HG03280 (cell line): ENCODE measurements around the gene MRPL54.

ENCODE experiments used
- ATAC-seq: cut with Tn5 transposase; IDR thresholded peaks from one replicate; pipeline ENCODE4 v1.9.1; 2021; ENCODE audit warnings: mild to moderate bottlenecking, moderate library complexity; ENCODE audit not compliant: unreplicated experiment

MRPL54 gene

DNA sequence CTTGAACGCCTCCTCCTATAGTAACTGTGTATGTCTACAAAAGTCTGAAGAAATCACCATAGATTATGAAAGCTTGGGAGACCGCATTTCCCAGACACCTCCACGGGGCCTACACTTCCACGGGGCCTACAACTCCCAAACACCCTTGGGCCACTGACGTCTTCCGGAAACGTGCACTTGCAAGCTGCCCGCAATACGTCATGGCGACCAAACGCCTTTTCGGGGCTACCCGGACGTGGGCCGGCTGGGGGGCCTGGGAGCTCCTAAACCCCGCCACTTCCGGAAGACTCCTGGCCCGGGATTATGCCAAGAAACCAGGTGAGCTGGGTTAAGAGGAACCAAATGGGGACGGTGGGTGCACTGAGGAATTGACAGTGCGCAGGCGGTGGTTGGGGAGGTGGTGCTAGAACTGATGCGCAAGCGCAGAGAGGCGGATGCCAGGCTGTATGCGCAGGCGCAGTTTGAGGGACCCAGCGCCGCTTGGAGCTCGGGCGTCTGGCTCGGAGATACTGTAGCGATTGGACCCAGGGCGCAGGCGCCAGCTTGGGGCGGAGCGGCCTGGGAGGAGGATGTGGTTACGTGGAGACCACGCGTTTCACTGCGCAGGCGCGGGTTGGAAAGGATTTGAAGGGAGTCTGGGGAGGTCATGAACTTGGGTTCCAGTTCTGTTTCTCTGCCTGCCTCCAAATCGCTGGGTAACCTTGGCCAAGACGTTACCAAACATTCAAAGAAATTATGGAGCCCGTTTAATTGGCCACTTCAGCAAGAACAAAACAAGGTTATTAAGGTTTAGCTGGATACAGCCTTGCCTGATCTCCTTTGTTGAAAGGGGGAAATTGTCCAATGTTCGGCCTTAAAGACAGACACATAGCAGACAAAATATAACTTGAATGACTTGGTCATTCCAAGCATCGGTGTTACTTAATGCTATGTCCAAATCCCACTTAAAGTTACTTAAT lies at the start of gene MRPL54:
Gene MRPL54, plus strand, starts transcription at position 182 of the 959 bp plus-strand sequence. Its CDS starts 19 bp downstream, at position 201.
- peak; percentile 73 for ATAC-seq

DNA sequence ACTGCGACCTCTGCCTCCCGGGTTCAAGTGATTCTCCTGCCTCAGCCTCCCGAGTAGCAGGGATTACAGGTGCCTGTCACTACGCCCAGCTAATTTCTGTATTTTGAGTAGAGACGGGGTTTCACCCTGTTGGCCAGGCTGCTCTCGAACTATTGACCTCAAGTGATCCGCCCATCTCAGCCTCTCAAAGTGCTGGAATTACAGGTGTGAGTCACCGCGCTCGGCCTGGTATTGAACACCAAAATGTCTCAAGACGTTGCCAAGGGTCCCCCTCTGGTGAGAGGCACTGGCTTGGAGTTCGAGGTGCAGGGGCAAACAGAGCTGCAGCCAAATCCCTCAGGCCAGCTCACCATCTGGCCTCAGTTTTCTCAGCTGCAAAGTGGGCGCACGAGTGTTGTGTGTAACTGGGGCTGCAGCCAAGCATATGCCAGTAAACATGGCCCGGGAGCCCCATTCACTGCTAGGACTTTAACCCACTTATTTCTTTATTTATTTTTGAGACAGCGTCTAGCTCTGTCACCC lies 46.3 kb upstream of the MRPL54 start:
- ATAC-seq: no peak

DNA sequence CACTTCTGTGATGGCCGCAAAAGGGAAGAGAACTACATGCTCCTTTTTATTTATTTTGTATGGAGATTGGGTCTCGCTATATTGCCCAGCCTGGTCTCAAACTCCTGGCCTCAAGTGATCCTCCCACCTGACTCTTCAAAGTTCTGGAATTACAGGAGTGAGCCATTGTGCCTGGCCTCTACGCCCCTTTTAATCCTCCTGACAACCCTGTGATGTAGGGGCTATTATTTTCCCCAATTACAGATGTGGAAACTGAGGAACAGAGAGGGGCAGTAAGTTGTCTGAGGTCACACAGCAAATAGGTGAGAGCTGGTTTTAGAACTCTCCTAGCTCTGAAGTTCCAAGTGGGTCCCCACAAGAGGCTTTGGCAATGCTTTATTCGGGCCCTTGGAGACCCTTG lies 42.6 kb upstream of the MRPL54 start:
- no peak for ATAC-seq

DNA sequence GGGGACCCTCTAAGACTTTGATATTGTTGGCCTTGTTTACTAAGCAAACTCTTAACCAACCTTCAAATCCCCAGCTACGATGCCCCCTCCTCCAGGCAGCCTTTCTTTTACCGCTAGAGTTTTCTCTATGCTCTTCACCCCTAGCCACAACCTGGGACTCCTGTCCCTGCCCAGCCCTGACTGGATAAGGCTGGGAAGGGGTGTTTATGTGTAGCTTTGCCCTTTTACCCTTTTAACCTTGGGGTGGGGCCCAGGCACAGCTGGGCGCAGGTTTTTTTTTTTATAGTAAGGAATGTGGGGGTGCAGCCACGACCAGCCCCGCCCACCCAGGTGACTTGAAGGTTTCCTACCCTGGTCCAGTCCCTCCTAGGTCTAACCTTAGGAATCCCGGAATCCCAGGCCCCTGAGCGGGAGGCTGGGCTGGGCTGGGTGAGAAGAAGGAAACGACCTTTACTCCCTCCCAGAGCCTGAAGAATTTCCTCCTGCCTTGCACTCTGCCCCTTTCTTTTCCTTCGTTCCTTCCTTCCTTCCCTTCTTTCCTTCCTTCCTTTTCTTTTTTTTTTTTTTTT lies 42.0 kb upstream of the MRPL54 start:
- ATAC-seq: no peak

DNA sequence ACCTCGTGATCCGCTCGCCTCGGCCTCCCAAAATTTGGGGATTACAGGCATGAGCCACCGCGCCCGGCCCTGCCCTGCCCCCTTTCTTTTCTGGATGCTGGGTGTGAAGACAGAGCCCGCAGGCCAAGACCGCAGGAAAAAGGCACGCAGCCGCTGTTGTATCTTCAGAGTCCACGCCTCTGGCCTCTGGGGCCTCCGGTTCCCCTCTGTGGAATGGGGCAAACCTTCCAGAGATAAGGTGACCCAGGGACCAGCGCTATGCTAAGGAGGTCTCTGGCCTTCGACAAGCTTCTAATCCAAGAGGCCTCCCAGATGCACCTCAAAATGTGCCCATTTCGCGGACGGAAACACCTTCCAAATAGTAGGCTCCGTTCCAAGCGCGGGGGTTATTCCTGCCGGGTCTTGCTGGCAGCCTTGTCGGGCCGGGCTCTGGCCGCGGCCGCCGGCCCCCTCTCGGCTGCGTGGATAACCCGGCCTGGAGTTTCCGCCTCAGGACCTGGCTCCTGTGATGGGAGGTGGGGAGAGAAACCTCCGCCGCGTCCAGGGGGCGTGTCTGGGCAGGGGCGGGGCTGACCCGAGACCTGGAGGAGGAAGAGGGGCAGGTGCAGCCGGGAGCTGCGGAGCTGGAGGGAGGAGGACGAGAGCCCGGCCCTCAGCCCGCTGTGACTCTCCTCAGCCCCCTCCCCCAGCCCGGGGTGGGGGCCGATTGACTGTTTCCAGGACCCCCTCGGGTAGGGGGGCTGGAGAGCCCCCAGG lies 41.2 kb upstream of the MRPL54 start:
- ATAC-seq: no peak

DNA sequence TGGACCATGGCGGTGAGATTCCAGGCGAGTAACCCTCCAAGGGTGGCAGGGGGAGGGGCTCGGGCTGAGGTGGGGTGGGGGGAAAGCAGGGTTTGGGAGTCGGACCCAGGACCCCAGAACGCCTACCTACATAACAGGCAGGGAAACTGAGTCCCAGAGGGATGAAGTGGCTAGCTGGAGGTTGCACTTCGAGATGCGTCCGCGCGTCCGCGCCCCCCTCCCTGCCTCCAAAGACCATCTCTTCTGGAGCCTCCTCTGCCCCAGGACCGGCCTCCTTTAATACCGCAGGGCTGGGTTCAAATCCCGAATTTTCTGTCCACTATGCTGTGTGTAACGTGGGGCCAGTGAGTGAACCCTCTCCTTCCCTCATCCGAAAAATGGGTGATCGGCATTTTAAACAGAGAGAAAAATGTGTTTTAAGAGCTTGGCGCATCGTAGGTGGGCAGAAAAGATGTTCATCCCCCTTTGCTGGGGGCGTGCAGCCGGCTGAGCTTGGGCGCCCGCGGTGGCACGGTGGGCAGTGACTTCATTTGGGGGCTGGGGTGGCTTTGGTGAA lies 40.5 kb upstream of the MRPL54 start:
- no peak for ATAC-seq

DNA sequence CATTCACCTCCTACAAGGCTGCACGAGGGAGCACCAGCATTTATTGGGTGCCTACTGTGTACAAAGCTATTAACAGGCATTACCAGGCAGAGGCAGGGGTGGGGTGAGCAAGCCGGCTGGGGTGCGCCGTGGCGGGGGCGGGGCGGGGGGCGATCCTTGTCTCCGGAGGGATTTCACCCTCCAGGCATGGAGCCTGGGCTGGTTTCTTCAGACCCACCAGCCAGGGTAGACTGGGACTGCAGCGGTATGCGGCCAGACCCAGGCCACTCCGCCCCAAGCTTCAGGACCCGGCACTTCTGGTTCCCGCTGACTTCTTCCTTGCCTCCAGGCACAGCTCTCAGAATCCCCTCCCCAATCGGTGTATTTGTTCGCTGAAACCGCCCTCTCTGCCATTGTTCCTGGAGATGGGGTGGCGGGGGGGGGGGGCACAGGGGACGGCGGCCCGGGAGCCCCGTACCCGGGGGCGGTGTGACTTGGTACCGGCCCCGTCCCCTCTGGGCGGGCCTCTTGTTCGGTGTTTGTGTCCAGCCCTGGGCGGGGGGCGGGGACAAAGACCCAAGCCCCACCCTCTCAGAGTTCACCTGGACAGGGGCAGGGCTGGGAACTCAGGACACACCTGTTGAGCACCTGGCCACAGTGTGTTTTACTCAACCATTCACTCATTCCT lies 39.9 kb upstream of the MRPL54 start:
- ATAC-seq: no peak

DNA sequence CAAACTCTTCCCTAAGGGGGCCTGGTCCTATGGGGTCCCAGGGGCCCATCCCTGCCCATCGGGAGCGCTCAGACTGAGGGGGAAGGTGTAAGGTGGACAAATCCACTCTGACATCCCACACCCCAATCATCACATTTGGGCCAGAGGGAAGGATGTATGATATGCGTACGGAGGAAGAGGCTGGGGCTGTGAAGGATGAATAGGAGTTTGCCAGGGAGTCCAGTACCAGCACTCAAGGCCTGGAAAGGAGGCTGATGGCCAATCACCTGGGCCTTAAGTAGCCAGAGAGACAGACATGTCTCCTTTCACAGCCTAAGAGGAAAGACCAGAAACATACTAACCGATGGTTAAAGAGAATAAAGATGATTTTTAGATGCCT lies 39.4 kb upstream of the MRPL54 start:
- no peak for ATAC-seq

DNA sequence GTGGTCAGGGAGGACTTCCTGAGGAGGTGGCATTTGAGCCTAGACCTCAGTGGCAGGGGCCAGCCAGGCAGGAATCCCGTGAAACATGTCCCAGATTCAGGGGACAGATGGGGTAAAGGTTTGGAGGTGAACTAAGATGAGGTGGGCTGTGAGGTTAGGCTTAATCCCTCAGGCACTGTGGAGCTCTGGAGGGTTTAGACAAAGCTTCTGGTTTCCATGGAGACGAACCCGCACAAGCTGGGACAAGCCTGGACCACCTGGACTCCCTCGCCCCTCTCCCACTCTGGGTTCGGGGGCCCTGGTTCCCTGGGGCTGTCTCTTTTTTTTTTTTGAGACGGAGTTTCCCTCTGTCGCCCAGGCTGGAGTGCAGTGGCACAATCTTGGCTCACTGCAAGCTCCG lies 38.6 kb upstream of the MRPL54 start:
- ATAC-seq: no peak

DNA sequence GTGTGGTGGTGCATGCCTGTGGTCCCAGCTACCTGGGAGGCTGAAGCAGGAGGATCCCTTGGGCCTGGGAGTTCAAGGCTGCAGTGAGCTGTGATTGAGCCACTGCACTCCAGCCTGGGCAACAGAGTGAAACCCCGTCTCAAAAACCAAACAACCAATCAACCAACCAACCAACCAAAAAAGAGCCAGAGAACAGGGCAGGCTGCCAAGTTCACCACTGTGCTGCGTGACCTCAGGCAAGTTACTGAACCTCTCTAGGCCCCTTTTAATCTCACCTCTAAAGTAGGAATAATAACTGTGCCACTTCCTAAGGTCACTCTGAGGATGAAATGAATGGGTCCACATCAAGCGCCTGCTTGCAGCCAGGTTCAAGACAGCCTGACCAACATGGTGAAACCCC lies 37.4 kb upstream of the MRPL54 start:
- no peak for ATAC-seq

DNA sequence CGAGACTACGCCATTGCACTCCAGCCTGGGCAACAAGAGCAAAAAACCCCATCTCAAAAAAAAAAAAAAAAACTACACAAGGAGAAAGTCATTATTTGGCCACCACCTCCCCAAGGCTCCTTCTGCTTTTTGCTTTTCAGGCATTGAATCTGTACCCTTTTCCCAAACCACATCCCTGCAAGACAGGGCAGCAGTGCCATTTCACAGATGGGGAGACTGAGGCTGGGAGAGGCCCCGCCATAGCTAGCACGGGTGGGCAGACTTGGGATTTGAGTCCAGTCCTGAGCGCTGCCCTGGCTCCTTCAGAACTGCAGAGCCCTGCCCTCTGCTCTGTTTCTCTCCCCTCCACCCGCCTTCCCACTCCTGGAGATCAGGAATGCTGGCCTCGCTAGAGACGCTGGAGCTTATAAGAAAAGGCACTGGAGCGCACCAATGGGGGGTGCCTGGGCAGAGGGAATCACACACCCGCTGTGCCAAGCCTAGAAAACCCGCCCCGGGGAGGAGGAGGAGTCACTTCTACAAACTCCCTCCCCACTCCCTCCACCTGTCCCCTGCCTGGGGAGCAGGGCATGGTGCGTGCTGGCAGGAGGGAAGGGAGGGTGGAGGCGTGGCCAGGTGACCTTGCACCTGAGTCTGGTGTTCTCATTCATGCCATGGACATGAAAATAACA lies 36.7 kb upstream of the MRPL54 start:
- no peak for ATAC-seq

DNA sequence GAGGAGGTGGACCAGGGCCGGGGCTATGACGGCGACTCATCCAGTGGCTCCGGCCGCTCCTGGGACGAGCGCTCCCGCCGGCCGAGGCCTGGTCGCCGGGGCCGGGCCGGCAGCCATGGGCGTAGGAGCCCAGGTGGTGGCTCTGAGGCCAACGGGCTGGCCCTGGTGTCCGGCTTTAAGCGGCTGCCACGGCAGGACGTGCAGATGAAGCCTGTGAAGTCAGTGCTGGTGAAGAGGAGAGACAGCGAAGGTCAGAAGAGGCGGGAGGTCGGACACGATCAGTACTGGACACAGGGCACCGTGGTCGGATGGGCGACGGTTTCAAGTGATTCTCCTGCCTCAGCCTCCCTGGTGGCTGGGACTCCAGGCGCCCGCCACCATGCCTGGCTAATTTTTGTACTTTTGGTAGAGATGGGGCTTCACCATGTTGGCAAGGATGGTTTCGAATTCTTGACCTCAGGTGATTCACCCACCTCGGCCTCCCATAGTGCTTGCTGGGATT lies 32.0 kb upstream of the MRPL54 start:
- ATAC-seq: no peak

DNA sequence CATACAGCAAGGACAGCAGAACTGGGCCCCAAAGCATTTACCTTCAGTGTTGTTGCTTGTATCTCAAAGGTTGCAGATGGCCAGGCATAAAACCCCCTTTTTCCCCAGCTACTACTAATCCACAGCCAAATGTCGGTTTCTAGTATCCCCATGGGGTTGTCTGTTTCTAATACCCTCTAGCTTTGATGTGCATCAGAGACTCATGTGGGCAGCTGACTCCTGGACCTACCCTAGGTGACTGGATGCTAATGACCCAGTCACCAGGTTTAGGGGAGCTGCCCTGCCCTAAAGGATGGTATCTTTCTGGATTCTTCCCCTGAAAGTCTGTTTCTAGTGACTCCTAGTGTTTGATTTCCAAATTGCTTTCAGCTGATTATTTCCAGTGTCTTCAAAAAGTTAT lies 30.4 kb upstream of the MRPL54 start:
- ATAC-seq: no peak

DNA sequence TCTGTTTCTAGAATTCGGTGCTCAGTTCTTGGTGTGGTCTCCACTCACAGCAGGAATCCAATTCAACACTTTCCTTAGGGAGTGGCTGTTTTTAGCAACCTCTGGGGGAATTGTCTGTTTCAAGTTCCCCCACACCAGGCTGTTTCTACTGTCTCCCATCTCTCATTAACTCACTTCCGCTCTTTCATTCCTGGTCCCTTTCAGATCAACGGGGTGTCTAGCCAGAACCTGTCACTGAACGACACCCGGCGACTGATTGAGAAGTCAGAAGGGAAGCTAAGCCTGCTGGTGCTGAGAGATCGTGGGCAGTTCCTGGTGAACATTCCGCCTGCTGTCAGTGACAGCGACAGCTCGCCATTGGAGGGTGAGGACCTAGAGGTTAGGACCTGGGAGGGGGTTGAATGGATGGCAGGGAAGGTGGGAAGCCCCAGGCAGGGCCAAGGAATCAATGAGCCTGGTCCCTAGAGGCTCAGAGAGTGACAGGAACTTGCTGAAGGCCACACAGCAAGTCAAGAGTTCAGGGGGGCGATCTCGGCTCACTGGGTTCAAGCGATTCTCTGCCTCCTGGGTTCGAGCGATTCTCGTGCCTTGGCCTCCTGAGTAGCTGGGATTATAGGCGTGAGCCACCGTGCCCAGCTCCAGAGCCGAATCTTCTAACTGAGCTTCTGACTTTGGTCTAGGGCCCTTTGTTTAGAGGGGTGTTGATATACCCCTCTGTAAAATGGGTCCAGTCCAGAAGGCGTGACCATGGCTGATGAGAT lies 28.8 kb upstream of the MRPL54 start:
- ATAC-seq: no peak

DNA sequence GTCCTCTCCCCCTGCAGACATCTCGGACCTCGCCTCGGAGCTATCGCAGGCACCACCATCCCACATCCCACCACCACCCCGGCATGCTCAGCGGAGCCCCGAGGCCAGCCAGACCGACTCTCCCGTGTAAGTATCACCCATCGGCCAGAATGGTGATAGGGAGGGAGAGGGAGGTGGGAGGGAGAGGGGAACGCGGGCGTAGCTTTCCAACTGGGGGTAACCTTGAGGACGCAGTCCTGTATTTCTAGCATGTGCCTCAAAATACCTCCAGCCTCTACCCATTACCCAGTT lies 28.2 kb upstream of the MRPL54 start:
- no peak for ATAC-seq

DNA sequence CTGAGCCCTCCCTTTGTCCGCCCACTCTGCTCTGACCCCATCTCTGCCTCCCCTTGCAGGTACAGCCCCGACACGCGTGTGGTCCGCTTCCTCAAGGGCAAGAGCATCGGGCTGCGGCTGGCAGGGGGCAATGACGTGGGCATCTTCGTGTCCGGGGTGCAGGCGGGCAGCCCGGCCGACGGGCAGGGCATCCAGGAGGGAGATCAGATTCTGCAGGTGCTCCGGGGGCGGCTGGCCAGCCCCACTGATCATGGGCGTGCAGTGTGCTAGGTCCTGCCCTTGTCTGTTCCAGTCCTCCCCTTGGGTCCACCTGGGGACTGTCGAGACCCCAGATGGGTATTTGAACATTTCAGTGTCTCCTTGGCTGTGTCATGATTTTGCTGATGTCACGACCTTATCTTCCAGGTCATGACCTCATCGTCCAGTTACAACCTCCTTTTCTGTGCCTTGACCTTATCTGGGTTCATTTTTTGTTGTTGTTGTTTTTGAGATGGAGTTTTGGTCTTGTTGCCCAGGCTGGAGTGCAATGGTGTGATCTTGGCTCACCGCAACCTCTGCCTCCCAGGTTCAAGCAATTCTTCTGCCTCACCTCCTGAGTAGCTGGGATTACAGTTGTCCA lies 26.3 kb upstream of the MRPL54 start:
- ATAC-seq: no peak

DNA sequence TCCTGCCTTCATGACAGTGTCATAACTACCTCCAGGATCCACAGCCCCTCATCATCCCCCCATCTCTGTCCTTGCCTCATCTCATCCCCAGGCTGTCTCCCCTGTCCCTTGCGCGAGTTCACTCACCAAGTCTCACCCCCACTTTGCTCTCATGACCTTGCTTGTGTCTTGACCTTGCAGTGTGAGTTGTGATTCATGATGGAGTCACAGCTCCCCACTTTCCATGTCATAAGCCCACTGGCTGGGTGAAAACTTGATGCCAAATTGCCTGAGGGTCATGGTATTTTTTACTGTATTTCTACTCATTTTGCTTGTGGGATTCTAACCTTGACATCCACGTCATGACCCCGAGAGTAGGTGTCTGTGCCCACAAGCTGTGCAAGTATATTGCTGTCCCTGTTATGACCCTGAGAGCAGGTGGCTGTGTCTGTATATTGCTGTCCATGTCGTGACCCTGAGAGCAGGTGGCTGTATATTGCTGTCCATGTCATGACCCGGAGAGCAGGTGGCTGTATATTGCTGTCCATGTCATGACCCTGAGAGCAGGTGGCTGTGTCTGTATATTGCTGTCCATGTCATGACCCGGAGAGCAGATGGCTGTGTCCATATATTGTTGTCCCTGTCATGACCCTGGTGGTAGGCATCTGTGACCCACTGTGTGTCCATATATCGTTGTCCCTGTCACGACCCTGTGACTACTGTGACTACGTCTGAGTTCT lies 24.8 kb upstream of the MRPL54 start:
- ATAC-seq: no peak

DNA sequence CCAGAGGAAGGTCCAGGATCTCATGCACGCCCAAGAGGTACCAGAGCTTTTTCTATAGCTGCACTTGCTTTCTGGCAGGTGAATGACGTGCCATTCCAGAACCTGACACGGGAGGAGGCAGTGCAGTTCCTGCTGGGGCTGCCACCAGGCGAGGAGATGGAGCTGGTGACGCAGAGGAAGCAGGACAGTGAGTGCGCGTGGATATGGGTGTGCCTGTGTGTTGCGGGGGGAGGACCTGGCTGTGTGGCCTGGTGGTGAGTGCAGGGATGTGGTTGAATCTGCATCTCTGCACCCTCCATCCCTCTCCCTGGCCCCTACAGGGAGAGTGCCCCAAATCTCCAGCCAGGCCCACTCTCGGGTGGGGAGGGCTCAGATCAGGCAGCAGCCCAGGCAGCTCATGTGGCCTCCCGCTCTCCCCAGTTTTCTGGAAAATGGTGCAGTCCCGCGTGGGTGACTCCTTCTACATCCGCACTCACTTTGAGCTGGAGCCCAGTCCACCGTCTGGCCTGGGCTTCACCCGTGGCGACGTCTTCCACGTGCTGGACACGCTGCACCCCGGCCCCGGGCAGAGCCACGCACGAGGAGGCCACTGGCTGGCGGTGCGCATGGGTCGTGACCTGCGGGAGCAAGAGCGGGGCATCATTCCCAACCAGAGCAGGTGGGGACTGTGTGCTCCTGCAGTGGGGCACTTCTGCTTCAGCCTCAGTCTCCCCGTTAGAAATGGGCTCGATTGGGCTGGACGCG lies 23.8 kb upstream of the MRPL54 start:
- ATAC-seq: no peak
